PC-9 (cell line): ENCODE results near the gene FRMD6. TPM values are rescaled to one million over a fixed set of nuclear protein-coding genes. Genes with fewer than 3 reads are reported as not detected.

ENCODE experiments used
- BruUV-seq: library from RNA; stranded (reverse); fragments of 400-500 nt; replicated peaks from 2 replicates; lab custom pipeline; 2021; lab: Mats Ljungman, UMichigan
- CTCF ChIA-PET: fragments of 300-600 bp; sonication (Branson Sonifier 250); formaldehyde crosslinking; loops from one replicate; lab custom pipeline; 2022; ENCODE audit warnings: antibody characterized with exemption; lab: Charles Lee
- POLR2A ChIA-PET: fragments of 300-600 bp; sonication (Branson Sonifier 250); formaldehyde crosslinking; loops from one replicate; lab custom pipeline; 2022; ENCODE audit warnings: antibody characterized with exemption; ENCODE audit not compliant: unreplicated experiment; lab: Charles Lee
- DNase-seq, 2 experiments: peaks; one replicate each; pipeline versions ENCODE4 v3.0.0 to v3.0.0-alpha.2; 2015 to 2022; ENCODE audit warnings: mixed read lengths in 1 of 2
- H2AFZ ChIP-seq: fragments of 200-600 bp; sonication (generic); 2 replicates; pipeline ENCODE4 v1.8.1; 2017; ENCODE audit warnings: antibody characterized with exemption
- H3F3A ChIP-seq: fragments of 200-600 bp; sonication (generic); 2 replicates; pipeline ENCODE4 v1.8.1; 2017; ENCODE audit warnings: antibody characterized with exemption, mild to moderate bottlenecking, low read depth; ENCODE audit not compliant: insufficient read depth
- H3K27ac ChIP-seq: fragments of 200-600 bp; sonication (generic); 2 replicates; pipeline ENCODE4 v1.6.1; 2016; ENCODE audit warnings: mixed run types
- H3K27me3 ChIP-seq: fragments of 200-600 bp; sonication (generic); 2 replicates; pipeline ENCODE4 v1.6.1; 2016; ENCODE audit warnings: low read depth, mixed run types; ENCODE audit not compliant: insufficient read depth
- H3K36me3 ChIP-seq: fragments of 200-600 bp; sonication (generic); 2 replicates; pipeline ENCODE4 v1.6.1; 2016; ENCODE audit warnings: low read depth, mixed run types
- H3K4me1 ChIP-seq: fragments of 200-600 bp; sonication (generic); replicated peaks from 2 replicates; pipeline ENCODE4 v1.6.1; 2016; ENCODE audit warnings: mixed run types; ENCODE audit not compliant: insufficient read depth
- H3K4me2 ChIP-seq: fragments of 200-600 bp; sonication (generic); 2 replicates; pipeline ENCODE4 v1.6.1; 2017; ENCODE audit warnings: mixed run types
- H3K4me3 ChIP-seq: fragments of 200-600 bp; sonication (generic); 2 replicates; pipeline ENCODE4 v1.6.1; 2016; ENCODE audit warnings: mixed run types
- H3K79me2 ChIP-seq: fragments of 200-600 bp; sonication (generic); 2 replicates; pipeline ENCODE4 v1.6.1; 2017; ENCODE audit warnings: low read depth, mixed run types
- H3K9me2 ChIP-seq: fragments of 200-600 bp; sonication (generic); 2 replicates; pipeline ENCODE4 v1.8.1; 2017; ENCODE audit warnings: mild to moderate bottlenecking; ENCODE audit not compliant: insufficient read depth
- H3K9me3 ChIP-seq: fragments of 200-600 bp; sonication (generic); 2 replicates; pipeline ENCODE4 v1.8.1; 2016; ENCODE audit warnings: low read depth; ENCODE audit not compliant: insufficient read depth
- H4K20me1 ChIP-seq: fragments of 200-600 bp; sonication (generic); 2 replicates; pipeline ENCODE4 v1.8.1; 2017; ENCODE audit not compliant: insufficient read depth
- CTCF ChIP-seq: fragments of 200-600 bp; sonication (generic); conservative IDR thresholded peaks from 2 replicates; pipeline ENCODE4 v1.6.1; 2017; ENCODE audit warnings: mixed run types, antibody characterized with exemption, mild to moderate bottlenecking, moderate library complexity
- EZH2 ChIP-seq: fragments of 200-600 bp; sonication (generic); IDR thresholded peaks from 2 replicates; pipeline ENCODE4 v1.8.0; 2017; ENCODE audit warnings: antibody characterized with exemption, low read depth
- intact Hi-C: fragments of 100-400 bp; cut with micrococcal nuclease; formaldehyde crosslinking; loops from one replicate; pipeline ENCODE4 v1.10.0; 2022; ENCODE audit not compliant: unreplicated experiment
- total RNA-seq: library from RNA; stranded (reverse); gene quantifications from 2 replicates; pipeline ENCODE4 v1.2.3, GENCODE V29; 2021

FRMD6 gene
- total RNA-seq, 1 experiment from 2014 or later = 42.9 TPM

GRCh38 chr14:51780006-51780692, 128.4 kb downstream of the FRMD6 start:
- Histone ChIP-seq H3K9me3 (no peaks in the 10 kb centered on the region), H4K20me1 (no peaks in the 10 kb centered on the region), H3K27ac (no peak overlapping the region), H2AFZ (0 out of 2 replicates have a peak overlapping the region, but pooled peaks have one; percentile 49), H3K4me3 (no peak overlapping the region), H3K36me3 (no peaks in the 10 kb centered on the region), H3K4me1 (0 out of 2 replicates have a peak, but pooled peaks cover 4% of the 10 kb centered on the region), H3K9me2 (no peaks in the 10 kb centered on the region), H3K27me3 (no peaks in the 10 kb centered on the region), H3K79me2 (no peaks in the 10 kb centered on the region), H3F3A (no peaks in the 10 kb centered on the region), H3K4me2 (peak overlapping the region; percentile 72)
- ChIA-PET CTCF (interaction anchor here (0.6 to 2.0 kb wide), 3 partner anchors 198 to 501 kb away, joined by 3 to 7 read pairs (median 4); no protein-coding TSS in a partner anchor), POLR2A (no interaction called here)
- BruUV-seq = no TSS peak
- intact Hi-C loops = loop anchor here (1.0 to 5.0 kb wide), 5 partner anchors 199 to 838 kb away; partner anchors contain the start of gene PYGL
- TF ChIP-seq EZH2 (no peak), CTCF (peak; percentile 91)
- peak in 1 of 2 experiments; percentile 69 for DNase-seq

Other genes starting within 250 kb of the FRMD6 start
- gene GNG2, start 208.7 kb downstream of the FRMD6 start, total RNA-seq = 0.33 TPM in 1 of 2 replicates, not detected in the other